HL-60 (cell line): Measurements from ENCODE around the gene BBS1.
"Not testable (repeated sequence)": the region's sequence is repeated elsewhere in the genome, so short reads cannot be mapped to it uniquely, and the experiment has no call there.

ENCODE experiments used
- CTCF ChIP-seq: IDR thresholded peaks from one replicate; pipeline ENCODE4 v1.5.1; 2011; ENCODE audit warnings: low read length, control low read depth, inconsistent platforms; ENCODE audit not compliant: insufficient read depth
- POLR2AphosphoS5 ChIP-seq: IDR thresholded peaks from 2 replicates; pipeline ENCODE4 v1.6.1; 2012; ENCODE audit warnings: low read depth
- SPI1 ChIP-seq: IDR thresholded peaks from 2 replicates; pipeline ENCODE4 v1.6.1; 2012; ENCODE audit warnings: low read depth, mild to moderate bottlenecking, borderline replicate concordance
- TF ChIP-seq, protein P1 (sequence below): IDR thresholded peaks from 2 replicates; pipeline ENCODE4 v1.6.1; 2012; ENCODE audit warnings: low read depth; ENCODE audit not compliant: insufficient replicate concordance

DNA sequence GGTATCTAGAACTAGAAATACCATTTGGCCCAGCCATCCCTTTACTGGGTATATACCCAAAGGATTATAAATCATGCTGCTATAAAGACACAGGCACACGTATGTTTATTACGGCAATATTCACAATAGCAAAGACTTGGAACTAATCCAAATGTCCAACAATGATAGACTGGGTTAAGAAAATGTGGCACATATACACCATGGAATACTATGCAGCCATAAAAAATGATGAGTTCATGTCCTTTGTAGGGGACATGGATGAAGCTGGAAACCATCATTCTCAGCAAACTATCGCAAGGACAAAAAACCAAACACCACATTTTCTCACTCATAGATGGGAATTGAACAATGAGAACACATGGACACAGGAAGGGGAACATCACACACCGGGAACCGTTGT, 46.3 kb upstream of the BBS1 start:
- not testable (repeated sequence) for TF ChIP-seq CTCF, POLR2AphosphoS5, SPI1
- TF ChIP-seq, protein P1, sequence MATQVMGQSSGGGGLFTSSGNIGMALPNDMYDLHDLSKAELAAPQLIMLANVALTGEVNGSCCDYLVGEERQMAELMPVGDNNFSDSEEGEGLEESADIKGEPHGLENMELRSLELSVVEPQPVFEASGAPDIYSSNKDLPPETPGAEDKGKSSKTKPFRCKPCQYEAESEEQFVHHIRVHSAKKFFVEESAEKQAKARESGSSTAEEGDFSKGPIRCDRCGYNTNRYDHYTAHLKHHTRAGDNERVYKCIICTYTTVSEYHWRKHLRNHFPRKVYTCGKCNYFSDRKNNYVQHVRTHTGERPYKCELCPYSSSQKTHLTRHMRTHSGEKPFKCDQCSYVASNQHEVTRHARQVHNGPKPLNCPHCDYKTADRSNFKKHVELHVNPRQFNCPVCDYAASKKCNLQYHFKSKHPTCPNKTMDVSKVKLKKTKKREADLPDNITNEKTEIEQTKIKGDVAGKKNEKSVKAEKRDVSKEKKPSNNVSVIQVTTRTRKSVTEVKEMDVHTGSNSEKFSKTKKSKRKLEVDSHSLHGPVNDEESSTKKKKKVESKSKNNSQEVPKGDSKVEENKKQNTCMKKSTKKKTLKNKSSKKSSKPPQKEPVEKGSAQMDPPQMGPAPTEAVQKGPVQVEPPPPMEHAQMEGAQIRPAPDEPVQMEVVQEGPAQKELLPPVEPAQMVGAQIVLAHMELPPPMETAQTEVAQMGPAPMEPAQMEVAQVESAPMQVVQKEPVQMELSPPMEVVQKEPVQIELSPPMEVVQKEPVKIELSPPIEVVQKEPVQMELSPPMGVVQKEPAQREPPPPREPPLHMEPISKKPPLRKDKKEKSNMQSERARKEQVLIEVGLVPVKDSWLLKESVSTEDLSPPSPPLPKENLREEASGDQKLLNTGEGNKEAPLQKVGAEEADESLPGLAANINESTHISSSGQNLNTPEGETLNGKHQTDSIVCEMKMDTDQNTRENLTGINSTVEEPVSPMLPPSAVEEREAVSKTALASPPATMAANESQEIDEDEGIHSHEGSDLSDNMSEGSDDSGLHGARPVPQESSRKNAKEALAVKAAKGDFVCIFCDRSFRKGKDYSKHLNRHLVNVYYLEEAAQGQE = not testable (repeated sequence)
